ENCODE data around the gene GLT8D2. TPM values are rescaled to one million over a fixed set of nuclear protein-coding genes. Genes with fewer than 3 reads are reported as not detected.

GLT8D2 gene
- total and polyA plus RNA-seq, 2 of the 13 experiments (the other 11 are each of a cell fraction or from before 2014, with no cell fraction given) = not detected

DNA sequence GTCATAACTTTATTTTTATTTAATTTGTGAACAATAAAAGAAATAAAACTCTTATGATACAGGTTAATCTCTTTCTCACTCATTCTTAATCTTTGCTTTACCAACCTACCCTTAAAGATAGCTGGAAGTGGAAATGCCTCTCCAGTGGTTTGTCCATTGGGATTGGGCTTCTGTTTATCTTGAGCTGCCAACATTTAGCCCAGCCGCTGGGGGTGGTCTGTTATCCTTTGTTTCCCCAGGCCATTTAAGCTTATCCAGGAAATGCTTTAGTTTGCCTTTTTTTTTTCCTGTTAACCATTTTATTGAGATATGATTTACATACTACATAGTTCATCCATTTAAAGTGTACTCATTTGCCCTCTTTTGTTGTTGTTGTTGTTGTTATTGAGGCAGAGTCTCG, 76.1 kb downstream of the GLT8D2 start:
- H3K79me2 ChIP-seq (ENCODE audit: insufficient read depth, low read length) = peaks cover 54% of the 10 kb centered on the region
- H2AFZ ChIP-seq (ENCODE audit: low read length) = no peak overlapping the region
- ChIA-PET POLR2A (interaction anchor here (1.4 kb wide), 1 partner anchor 8 kb away, joined by 4 read pairs; the partner anchor contains the start of gene TDG), CTCF (ENCODE audit: low intra/inter-chr PET ratio, low total read pairs) (no interaction called here)
- FAIRE-seq = no peak
- in situ Hi-C loops (cut with HindIII; ENCODE audit: extremely low pct_ligation_motif_present, low pct_unique_long_range_greater_than_20kb) (no loop called here), intact Hi-C loops (cut with micrococcal nuclease; ENCODE audit: unreplicated experiment) (no loop called here)
- H3K27me3 ChIP-seq (ENCODE audit: control insufficient read depth in 1 of 2, insufficient read depth in 2 of 2, low read length in 2 of 2) = no peaks in the 10 kb centered on the region
- no peak overlapping the region for H3K9ac ChIP-seq (ENCODE audit: insufficient read depth, low read depth, low read length)
- no peak for DNase-seq (ENCODE audit: low spot score)
- H3K4me2 ChIP-seq (ENCODE audit: low read depth, low read length) = no peak overlapping the region
- peaks cover 9 to 38% of the 10 kb centered on the region in 2 experiments for H3K36me3 ChIP-seq (replicated peaks in 1 of 2; ENCODE audit: control insufficient read depth in 1 of 2, insufficient read depth in 2 of 2, low read length in 2 of 2)
- BruUV-seq (replicated peaks) = no TSS peak
- WGBS (ENCODE audit: low lambda C conversion rate) = 91% methylated on average over 2 of the region's 2 CpGs
- H3K9me3 ChIP-seq (ENCODE audit: low read length) = no peaks in the 10 kb centered on the region
- no peak overlapping the region for H3K27ac ChIP-seq (ENCODE audit: extremely low read length, insufficient read depth, low read length)
- peaks cover 17% of the 10 kb centered on the region for H3K4me1 ChIP-seq (ENCODE audit: insufficient read depth, low read length)
- no peak for ATAC-seq
- no peak overlapping the region for H3K4me3 ChIP-seq (replicated peaks in 1 of 3; ENCODE audit: insufficient read depth in 1 of 3, low read depth in 2 of 3, low read length in 3 of 3)
- peaks cover 4% of the 10 kb centered on the region; the same call in 1 of the 2 replicates for H4K20me1 ChIP-seq (ENCODE audit: insufficient read depth, low read length)
- no peak for TF ChIP-seq NFYC (CRISPR knock-in tag; IDR thresholded peaks at IDR 0.05)
- TF ChIP-seq ZNF878 (CRISPR knock-in tag; IDR thresholded peaks at IDR 0.05) = no peak
- TF ChIP-seq TEAD2 (CRISPR knock-in tag; IDR thresholded peaks at IDR 0.05) = no peak
- no peak for TF ChIP-seq RNF2 (conservative IDR thresholded peaks at IDR 0.05; ENCODE audit: low read depth)
- TF ChIP-seq, protein P1, sequence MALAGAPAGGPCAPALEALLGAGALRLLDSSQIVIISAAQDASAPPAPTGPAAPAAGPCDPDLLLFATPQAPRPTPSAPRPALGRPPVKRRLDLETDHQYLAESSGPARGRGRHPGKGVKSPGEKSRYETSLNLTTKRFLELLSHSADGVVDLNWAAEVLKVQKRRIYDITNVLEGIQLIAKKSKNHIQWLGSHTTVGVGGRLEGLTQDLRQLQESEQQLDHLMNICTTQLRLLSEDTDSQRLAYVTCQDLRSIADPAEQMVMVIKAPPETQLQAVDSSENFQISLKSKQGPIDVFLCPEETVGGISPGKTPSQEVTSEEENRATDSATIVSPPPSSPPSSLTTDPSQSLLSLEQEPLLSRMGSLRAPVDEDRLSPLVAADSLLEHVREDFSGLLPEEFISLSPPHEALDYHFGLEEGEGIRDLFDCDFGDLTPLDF (CRISPR knock-in tag; IDR thresholded peaks at IDR 0.05) = no peak
- no peak for TF ChIP-seq ONECUT2 (CRISPR knock-in tag; IDR thresholded peaks at IDR 0.05)
- no peak for TF ChIP-seq STAG1 (CRISPR knock-in tag; IDR thresholded peaks at IDR 0.05)
- TF ChIP-seq, protein P2, sequence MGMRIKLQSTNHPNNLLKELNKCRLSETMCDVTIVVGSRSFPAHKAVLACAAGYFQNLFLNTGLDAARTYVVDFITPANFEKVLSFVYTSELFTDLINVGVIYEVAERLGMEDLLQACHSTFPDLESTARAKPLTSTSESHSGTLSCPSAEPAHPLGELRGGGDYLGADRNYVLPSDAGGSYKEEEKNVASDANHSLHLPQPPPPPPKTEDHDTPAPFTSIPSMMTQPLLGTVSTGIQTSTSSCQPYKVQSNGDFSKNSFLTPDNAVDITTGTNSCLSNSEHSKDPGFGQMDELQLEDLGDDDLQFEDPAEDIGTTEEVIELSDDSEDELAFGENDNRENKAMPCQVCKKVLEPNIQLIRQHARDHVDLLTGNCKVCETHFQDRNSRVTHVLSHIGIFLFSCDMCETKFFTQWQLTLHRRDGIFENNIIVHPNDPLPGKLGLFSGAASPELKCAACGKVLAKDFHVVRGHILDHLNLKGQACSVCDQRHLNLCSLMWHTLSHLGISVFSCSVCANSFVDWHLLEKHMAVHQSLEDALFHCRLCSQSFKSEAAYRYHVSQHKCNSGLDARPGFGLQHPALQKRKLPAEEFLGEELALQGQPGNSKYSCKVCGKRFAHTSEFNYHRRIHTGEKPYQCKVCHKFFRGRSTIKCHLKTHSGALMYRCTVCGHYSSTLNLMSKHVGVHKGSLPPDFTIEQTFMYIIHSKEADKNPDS (CRISPR knock-in tag; IDR thresholded peaks at IDR 0.05) = no peak
- TF ChIP-seq ZMYM2 (CRISPR knock-in tag; IDR thresholded peaks at IDR 0.05) = no peak
- TF ChIP-seq ZNF530 (CRISPR knock-in tag; IDR thresholded peaks at IDR 0.05; ENCODE audit: low read depth) = no peak
- TF ChIP-seq TCF7 (IDR thresholded peaks at IDR 0.05; ENCODE audit: low read depth) = no peak
- TF ChIP-seq THYN1 (CRISPR knock-in tag; IDR thresholded peaks at IDR 0.05; ENCODE audit: borderline replicate concordance, low read depth) = no peak
- no peak for TF ChIP-seq ZBTB38 (CRISPR knock-in tag; IDR thresholded peaks at IDR 0.05)
- TF ChIP-seq PLRG1 (conservative IDR thresholded peaks at IDR 0.05) = no peak
- TF ChIP-seq PHB2 (IDR thresholded peaks at IDR 0.05; ENCODE audit: partially characterized antibody) = no peak
